ENCODE data around the gene YWHAG. TPM values are rescaled to one million over a fixed set of nuclear protein-coding genes. Genes with fewer than 3 reads are reported as not detected.

Gene YWHAG
- polyA plus RNA-seq, 1 donor (not counting 4 experiments of a cell fraction or from before 2014, with no cell fraction given) = 130 TPM

DNA sequence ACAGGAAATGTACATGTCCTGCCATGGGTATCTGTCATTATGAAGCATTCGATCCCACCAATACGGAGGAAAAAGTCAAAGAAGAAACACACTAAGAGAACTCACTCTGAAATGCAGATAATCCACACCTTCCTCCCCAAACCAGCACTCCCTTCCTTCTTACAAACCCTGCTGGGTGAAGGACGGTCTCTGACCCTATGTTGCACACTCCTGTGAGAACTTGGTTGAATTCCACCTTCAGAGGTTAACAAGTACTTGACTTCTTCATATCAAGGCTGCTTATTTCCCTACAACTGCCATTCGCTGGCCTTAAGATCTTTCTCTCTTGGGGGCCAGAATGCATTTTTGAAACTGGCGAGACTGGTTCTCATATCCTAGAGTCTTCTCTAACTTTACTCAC lies 16.6 kb downstream of the YWHAG start:
- peaks cover 25% of the 10 kb centered on the region for H3K4me1 ChIP-seq (ENCODE audit: control insufficient read depth, extremely low read depth, insufficient read depth, low read length)
- no peak overlapping the region for H3K4me3 ChIP-seq (ENCODE audit: control insufficient read depth in 2 of 3, extremely low read depth in 1 of 3, insufficient read depth in 2 of 3, low read depth in 1 of 3, low read length in 3 of 3)
- peaks cover 100% of the 10 kb centered on the region for H3K79me2 ChIP-seq (ENCODE audit: control insufficient read depth, insufficient read depth, low read length)
- H3K9me3 ChIP-seq (ENCODE audit: control insufficient read depth, low read depth, low read length) = no peaks in the 10 kb centered on the region
- FAIRE-seq = no peak
- H2AFZ ChIP-seq (ENCODE audit: control insufficient read depth, low read length) = no peak overlapping the region
- H3K9me1 ChIP-seq (ENCODE audit: control insufficient read depth, extremely low read depth, insufficient read depth, low read length) = peaks cover 9% of the 10 kb centered on the region
- H3K27me3 ChIP-seq (ENCODE audit: control insufficient read depth, extremely low read depth, insufficient read depth, low read length) = no peaks in the 10 kb centered on the region
- H3K36me3 ChIP-seq (ENCODE audit: control insufficient read depth in 2 of 2, extremely low read depth in 1 of 2, insufficient read depth in 2 of 2, low read length in 2 of 2) = peaks cover 30 to 58% of the 10 kb centered on the region in 2 experiments
- dilution Hi-C loops (cut with MboI; ENCODE audit: extremely low pct_ligation_motif_present, low sequenced_read_pairs) = no loop called here
- TF ChIP-seq, protein P1, sequence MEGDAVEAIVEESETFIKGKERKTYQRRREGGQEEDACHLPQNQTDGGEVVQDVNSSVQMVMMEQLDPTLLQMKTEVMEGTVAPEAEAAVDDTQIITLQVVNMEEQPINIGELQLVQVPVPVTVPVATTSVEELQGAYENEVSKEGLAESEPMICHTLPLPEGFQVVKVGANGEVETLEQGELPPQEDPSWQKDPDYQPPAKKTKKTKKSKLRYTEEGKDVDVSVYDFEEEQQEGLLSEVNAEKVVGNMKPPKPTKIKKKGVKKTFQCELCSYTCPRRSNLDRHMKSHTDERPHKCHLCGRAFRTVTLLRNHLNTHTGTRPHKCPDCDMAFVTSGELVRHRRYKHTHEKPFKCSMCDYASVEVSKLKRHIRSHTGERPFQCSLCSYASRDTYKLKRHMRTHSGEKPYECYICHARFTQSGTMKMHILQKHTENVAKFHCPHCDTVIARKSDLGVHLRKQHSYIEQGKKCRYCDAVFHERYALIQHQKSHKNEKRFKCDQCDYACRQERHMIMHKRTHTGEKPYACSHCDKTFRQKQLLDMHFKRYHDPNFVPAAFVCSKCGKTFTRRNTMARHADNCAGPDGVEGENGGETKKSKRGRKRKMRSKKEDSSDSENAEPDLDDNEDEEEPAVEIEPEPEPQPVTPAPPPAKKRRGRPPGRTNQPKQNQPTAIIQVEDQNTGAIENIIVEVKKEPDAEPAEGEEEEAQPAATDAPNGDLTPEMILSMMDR (optimal IDR thresholded peaks at IDR 0.05 in 1 of 3, IDR thresholded peaks at IDR 0.05 in 1 of 3, conservative IDR thresholded peaks at IDR 0.05 in 1 of 3; ENCODE audit: extremely low read depth in 1 of 3, insufficient read depth in 2 of 3, low read length in 3 of 3) = no peak
- no peak for TF ChIP-seq EZH2 (IDR thresholded peaks at IDR 0.05; ENCODE audit: low read length)
- no peak overlapping the region for H3K27ac ChIP-seq (ENCODE audit: control insufficient read depth, insufficient read depth, low read length)
- H4K20me1 ChIP-seq (ENCODE audit: control insufficient read depth, extremely low read depth, insufficient read depth, low read length) = peaks cover 65% of the 10 kb centered on the region
- H3K9ac ChIP-seq (ENCODE audit: control insufficient read depth, extremely low read depth, insufficient read depth, low read length) = no peak overlapping the region
- no peak for DNase-seq (ENCODE audit: low read depth, low spot score)
- H3K4me2 ChIP-seq (ENCODE audit: control insufficient read depth, extremely low read depth, insufficient read depth, low read depth, low read length) = no peak overlapping the region

DNA sequence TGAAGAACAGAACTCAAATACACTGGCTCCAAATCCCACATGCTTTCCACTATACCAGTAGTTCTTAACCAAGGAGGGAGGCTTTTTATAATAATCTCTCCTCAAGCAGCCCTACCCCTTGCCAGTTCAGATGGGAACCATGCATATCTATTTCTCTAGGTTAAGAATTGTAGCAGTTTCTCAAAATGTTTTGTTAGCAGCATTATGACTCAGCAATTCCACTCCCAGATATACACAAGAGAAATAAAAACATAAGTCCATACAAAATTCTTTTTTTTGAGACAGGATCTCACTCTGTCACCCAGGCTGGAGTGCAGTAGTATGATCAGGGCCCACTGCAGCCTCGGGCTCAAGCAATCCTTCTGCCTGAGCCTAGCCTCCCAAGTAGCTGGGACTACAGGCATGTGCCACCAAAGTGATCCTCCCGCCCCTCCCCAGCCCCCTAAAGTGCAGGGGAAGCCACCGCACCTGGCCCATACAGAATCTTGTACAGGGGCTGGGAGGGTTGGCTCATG lies 18.1 kb downstream of the YWHAG start:
- Histone ChIP-seq H3K4me2 (ENCODE audit: control insufficient read depth, extremely low read depth, insufficient read depth, low read depth, low read length) (no peak overlapping the region), H3K9me3 (ENCODE audit: control insufficient read depth, low read depth, low read length) (no peaks in the 10 kb centered on the region), H3K9ac (ENCODE audit: control insufficient read depth, extremely low read depth, insufficient read depth, low read length) (no peak overlapping the region), H3K36me3 (ENCODE audit: control insufficient read depth in 2 of 2, extremely low read depth in 1 of 2, insufficient read depth in 2 of 2, low read length in 2 of 2) (peaks cover 24 to 57% of the 10 kb centered on the region in 2 experiments), H3K27me3 (ENCODE audit: control insufficient read depth, extremely low read depth, insufficient read depth, low read length) (no peaks in the 10 kb centered on the region), H3K9me1 (ENCODE audit: control insufficient read depth, extremely low read depth, insufficient read depth, low read length) (peaks cover 9% of the 10 kb centered on the region), H3K4me3 (ENCODE audit: control insufficient read depth in 2 of 3, extremely low read depth in 1 of 3, insufficient read depth in 2 of 3, low read depth in 1 of 3, low read length in 3 of 3) (no peak overlapping the region), H3K4me1 (ENCODE audit: control insufficient read depth, extremely low read depth, insufficient read depth, low read length) (peaks cover 28% of the 10 kb centered on the region), H2AFZ (ENCODE audit: control insufficient read depth, low read length) (no peak overlapping the region), H4K20me1 (ENCODE audit: control insufficient read depth, extremely low read depth, insufficient read depth, low read length) (peaks cover 57% of the 10 kb centered on the region), H3K27ac (ENCODE audit: control insufficient read depth, insufficient read depth, low read length) (peak overlapping the region; percentile 16), H3K79me2 (ENCODE audit: control insufficient read depth, insufficient read depth, low read length) (peaks cover 100% of the 10 kb centered on the region)
- no peak for TF ChIP-seq EZH2 (IDR thresholded peaks at IDR 0.05; ENCODE audit: low read length)
- TF ChIP-seq, protein P1 (optimal IDR thresholded peaks at IDR 0.05 in 1 of 3, IDR thresholded peaks at IDR 0.05 in 1 of 3, conservative IDR thresholded peaks at IDR 0.05 in 1 of 3; ENCODE audit: extremely low read depth in 1 of 3, insufficient read depth in 2 of 3, low read length in 3 of 3) = no peak
- dilution Hi-C loops (cut with MboI; ENCODE audit: extremely low pct_ligation_motif_present, low sequenced_read_pairs) = no loop called here
- DNase-seq (ENCODE audit: low read depth, low spot score) (no peak), FAIRE-seq (no peak)

All from keratinocyte (primary cell).